Measurements from ENCODE around the gene RNF225.
"Not testable (repeated sequence)": the region's sequence is repeated elsewhere in the genome, so short reads cannot be mapped to it uniquely, and the experiment has no call there.

Gene RNF225

DNA sequence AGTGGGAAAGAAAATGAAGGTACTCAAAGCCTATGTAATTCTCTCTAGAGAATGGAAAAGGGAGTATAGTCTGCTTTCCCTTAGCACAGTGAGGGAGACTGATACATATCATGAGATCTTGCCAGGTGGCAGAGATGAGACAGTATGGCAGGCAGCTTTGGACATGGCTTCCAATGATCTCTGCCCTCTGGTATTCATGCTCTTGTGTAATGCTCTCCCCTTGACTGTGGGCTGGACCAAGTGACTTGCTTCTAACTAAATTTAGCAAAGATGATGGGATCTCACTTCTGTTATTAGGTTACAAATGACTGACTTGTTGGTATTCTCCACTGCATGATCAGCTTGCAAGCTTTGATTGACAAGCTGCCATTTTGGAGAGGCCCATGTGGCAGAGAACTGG is 34.3 kb downstream of the RNF225 start:
- no peak for DNase-seq (ENCODE audit: low read depth)
- H3K4me3 ChIP-seq (ENCODE audit: low read length) = no peak overlapping the region
- TF ChIP-seq, protein P1, sequence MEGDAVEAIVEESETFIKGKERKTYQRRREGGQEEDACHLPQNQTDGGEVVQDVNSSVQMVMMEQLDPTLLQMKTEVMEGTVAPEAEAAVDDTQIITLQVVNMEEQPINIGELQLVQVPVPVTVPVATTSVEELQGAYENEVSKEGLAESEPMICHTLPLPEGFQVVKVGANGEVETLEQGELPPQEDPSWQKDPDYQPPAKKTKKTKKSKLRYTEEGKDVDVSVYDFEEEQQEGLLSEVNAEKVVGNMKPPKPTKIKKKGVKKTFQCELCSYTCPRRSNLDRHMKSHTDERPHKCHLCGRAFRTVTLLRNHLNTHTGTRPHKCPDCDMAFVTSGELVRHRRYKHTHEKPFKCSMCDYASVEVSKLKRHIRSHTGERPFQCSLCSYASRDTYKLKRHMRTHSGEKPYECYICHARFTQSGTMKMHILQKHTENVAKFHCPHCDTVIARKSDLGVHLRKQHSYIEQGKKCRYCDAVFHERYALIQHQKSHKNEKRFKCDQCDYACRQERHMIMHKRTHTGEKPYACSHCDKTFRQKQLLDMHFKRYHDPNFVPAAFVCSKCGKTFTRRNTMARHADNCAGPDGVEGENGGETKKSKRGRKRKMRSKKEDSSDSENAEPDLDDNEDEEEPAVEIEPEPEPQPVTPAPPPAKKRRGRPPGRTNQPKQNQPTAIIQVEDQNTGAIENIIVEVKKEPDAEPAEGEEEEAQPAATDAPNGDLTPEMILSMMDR (conservative IDR thresholded peaks at IDR 0.05; ENCODE audit: low read length) = no peak

GRCh38 chr19:58434217-58434616 is 38.8 kb downstream of the RNF225 start:
- TF ChIP-seq, protein P1 (conservative IDR thresholded peaks at IDR 0.05; ENCODE audit: low read length) = no peak
- no peak overlapping the region for H3K4me3 ChIP-seq (ENCODE audit: low read length)
- DNase-seq (ENCODE audit: low read depth) = peak; percentile 11

DNA sequence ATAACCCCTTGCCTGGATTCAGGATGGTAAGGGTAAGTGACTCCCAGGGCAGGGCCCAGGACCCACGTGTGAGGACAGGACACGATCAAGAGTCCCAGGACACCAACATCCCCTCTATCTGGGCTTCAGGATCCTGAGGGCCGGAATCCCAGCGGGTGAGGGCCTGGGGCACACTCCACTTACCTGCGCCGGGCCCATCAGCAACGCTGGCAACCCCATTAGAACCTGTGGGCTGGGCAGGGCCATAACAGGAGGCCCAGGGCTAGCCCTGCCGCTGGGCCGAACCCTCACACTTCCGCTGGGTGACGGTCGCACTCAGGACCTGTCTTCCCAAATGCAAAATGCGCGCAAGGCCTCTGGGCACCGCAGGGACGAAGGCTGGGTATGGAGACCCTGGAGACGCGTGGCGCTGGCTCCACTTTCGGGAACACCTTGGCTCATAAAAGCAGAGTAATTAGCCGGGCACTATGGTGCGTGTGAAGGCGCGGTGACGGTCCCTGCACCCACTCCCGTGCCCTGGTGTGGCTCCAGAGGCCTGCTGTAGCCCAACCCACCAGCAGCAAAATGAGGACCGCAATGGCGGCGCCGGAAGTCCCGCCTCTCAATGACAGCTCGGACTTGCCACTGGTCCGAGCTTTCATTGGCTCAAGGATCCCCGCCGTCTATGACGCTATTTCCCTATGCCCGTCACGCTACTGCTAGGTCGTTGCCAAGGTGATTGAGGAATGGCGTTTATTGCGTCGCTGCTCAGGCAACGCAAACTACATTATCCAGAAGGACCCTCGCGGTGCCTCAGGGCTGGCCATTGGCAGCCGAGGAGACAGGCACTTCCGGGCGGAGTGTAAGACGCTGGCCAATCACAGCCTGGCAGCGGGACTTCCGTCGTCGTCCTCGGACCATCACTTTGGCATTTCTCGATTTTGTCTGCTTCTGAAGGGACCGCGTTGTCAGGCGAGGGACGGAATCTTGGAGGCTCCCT is 44.4 kb downstream of the RNF225 start, which contains the start of gene ZNF132:
TSS of gene ZNF132 (minus strand) at position 578 of the 979 bp plus-strand sequence. CDS start at position 246, 332 bp downstream.
- peak; percentile 100 for DNase-seq (ENCODE audit: low read depth)
- peak within 1 kb of the TSS; percentile 95 for H3K4me3 ChIP-seq (ENCODE audit: low read length)
- TF ChIP-seq, protein P1 (conservative IDR thresholded peaks at IDR 0.05; ENCODE audit: low read length) = no peak

DNA sequence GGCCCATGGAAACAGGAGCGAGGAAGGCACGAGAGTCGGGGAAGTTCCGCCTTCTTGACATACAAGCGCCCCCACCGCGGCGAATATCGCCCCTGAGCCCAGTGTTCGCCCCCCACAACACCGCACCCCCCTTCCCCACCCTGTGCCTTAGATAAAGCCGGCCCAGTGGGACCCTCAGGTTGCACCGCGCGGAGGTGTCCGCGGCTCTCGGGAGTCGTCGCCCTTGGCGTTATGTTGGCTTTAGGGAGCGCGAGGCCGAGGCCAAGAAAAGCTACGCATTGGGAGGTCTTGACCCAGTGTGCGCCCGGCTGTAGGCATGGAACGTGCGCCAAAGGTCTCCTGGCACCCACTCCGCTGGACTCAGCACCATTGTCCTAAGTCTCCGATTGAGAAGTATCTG is 45.1 kb downstream of the RNF225 start:
- TF ChIP-seq, protein P1 (conservative IDR thresholded peaks at IDR 0.05; ENCODE audit: low read length) = no peak
- no peak for DNase-seq (ENCODE audit: low read depth)
- peak overlapping the region; percentile 95 for H3K4me3 ChIP-seq (ENCODE audit: low read length)

- H3K4me3 ChIP-seq (ENCODE audit: low read length); DNase-seq (ENCODE audit: low read depth): not testable (repeated sequence)
Measured at GRCh38 chr19:58442986-58443385, 47.5 kb downstream of the RNF225 start.

All from AG10803 (cell line).